Fibroblast of skin of abdomen (primary cell): ENCODE measurements around the gene SRCIN1.
"Not testable (repeated sequence)": the region's sequence is repeated elsewhere in the genome, so short reads cannot be mapped to it uniquely, and the experiment has no call there.

Source experiments
- DNase-seq: peaks from one replicate; pipeline ENCODE4 v3.0.0-alpha.2; 2013

SRCIN1 gene

GRCh38 chr17:38543403-38544174 is 62.2 kb downstream of the SRCIN1 start:
- DNase-seq: no peak

GRCh38 chr17:38542286-38542685 is 63.5 kb downstream of the SRCIN1 start:
- no peak for DNase-seq

GRCh38 chr17:38541281-38541680 is 64.5 kb downstream of the SRCIN1 start:
- no peak for DNase-seq

- no peak for DNase-seq
These were observed 65.2 kb downstream of the SRCIN1 start for GRCh38 chr17:38540514-38541045.

- DNase-seq: no peak
These were observed 66.4 kb downstream of the SRCIN1 start for GRCh38 chr17:38539386-38539785.

- DNase-seq: no peak
These were observed 66.8 kb downstream of the SRCIN1 start for GRCh38 chr17:38538906-38539305.

GRCh38 chr17:38536661-38537060 is 69.1 kb downstream of the SRCIN1 start:
- peak; percentile 18 for DNase-seq

GRCh38 chr17:38535886-38536285 is 69.9 kb downstream of the SRCIN1 start:
- DNase-seq: no peak

GRCh38 chr17:38534498-38534885 is 71.3 kb downstream of the SRCIN1 start:
- DNase-seq: no peak

GRCh38 chr17:38533866-38534497 is 71.8 kb downstream of the SRCIN1 start:
- no peak for DNase-seq

- no peak for DNase-seq
These were observed 72.5 kb downstream of the SRCIN1 start for GRCh38 chr17:38533241-38533640.

- DNase-seq: no peak
These were observed 73.3 kb downstream of the SRCIN1 start for GRCh38 chr17:38532451-38532850.

- DNase-seq: not testable (repeated sequence)
These were observed 74.0 kb downstream of the SRCIN1 start for GRCh38 chr17:38531761-38532160.

- not testable (repeated sequence) for DNase-seq
These were observed 74.9 kb downstream of the SRCIN1 start for GRCh38 chr17:38530856-38531255.

GRCh38 chr17:38528141-38528540 is 77.6 kb downstream of the SRCIN1 start:
- DNase-seq: not testable (repeated sequence)

- DNase-seq: not testable (repeated sequence)
These were observed 79.2 kb downstream of the SRCIN1 start for GRCh38 chr17:38526526-38526925.

- no peak for DNase-seq
These were observed 93.2 kb downstream of the SRCIN1 start for GRCh38 chr17:38512473-38513058.

GRCh38 chr17:38511150-38512108 is 94.3 kb downstream of the SRCIN1 start:
- DNase-seq: peak; percentile 84

- peak; percentile 38 for DNase-seq
These were observed 95.2 kb downstream of the SRCIN1 start for GRCh38 chr17:38510421-38511149.

GRCh38 chr17:38509772-38510420 is 95.9 kb downstream of the SRCIN1 start:
- DNase-seq: peak; percentile 27
